Coronary artery (tissue), 2 donors: Measurements from ENCODE around the gene ATP2A3.

Source experiments
- DNase-seq: peaks from one replicate; pipeline ENCODE4 v3.0.0-alpha.2; 2017; ENCODE audit warnings: low spot score
- H3K27ac ChIP-seq, 2 donors: fragments of 200-600 bp; sonication (generic); one replicate each; pipeline ENCODE4 v1.5.1; 2016 to 2019
- H3K4me3 ChIP-seq: fragments of 200-600 bp; sonication (generic); 2 replicates; pipeline ENCODE4 v1.5.1; 2016; ENCODE audit warnings: mild to moderate bottlenecking, moderate library complexity
- CTCF ChIP-seq: fragments of 200-600 bp; sonication (generic); IDR thresholded peaks from one replicate; pipeline ENCODE4 v1.5.1; 2019; ENCODE audit warnings: antibody characterized with exemption

The ATP2A3 gene

GRCh38 chr17:3978421-3979289 lies 14.4 kb upstream of the ATP2A3 start:
- DNase-seq: no peak
- H3K27ac ChIP-seq: no peak overlapping the region
- TF ChIP-seq CTCF: no peak
- no peak overlapping the region for H3K4me3 ChIP-seq

- Histone ChIP-seq H3K4me3 (no peak overlapping the region), H3K27ac (peak overlapping the region in 1 of 2 donors; percentile 54)
- no peak for TF ChIP-seq CTCF
- DNase-seq: no peak
Measured at GRCh38 chr17:3977387-3977786, 13.2 kb upstream of the ATP2A3 start.

- peak; percentile 92 for DNase-seq
- TF ChIP-seq CTCF: no peak
- Histone ChIP-seq H3K27ac (peak overlapping the region; percentile 5 to 54), H3K4me3 (no peak overlapping the region)
Measured at GRCh38 chr17:3976675-3977171, 12.5 kb upstream of the ATP2A3 start.

GRCh38 chr17:3974980-3975379 lies 10.7 kb upstream of the ATP2A3 start:
- H3K4me3 ChIP-seq: no peak overlapping the region
- no peak for TF ChIP-seq CTCF
- H3K27ac ChIP-seq: no peak overlapping the region
- no peak for DNase-seq

- Histone ChIP-seq H3K27ac (no peak overlapping the region), H3K4me3 (no peak overlapping the region)
- TF ChIP-seq CTCF: no peak
- no peak for DNase-seq
Measured at GRCh38 chr17:3974138-3974687, 10.0 kb upstream of the ATP2A3 start.

GRCh38 chr17:3973495-3974137 lies 9.4 kb upstream of the ATP2A3 start:
- no peak overlapping the region for H3K27ac ChIP-seq
- no peak for DNase-seq
- TF ChIP-seq CTCF: no peak
- no peak overlapping the region for H3K4me3 ChIP-seq
